Stomach (tissue), 9 donors: Measurements from ENCODE around the gene NSMCE3. TPM values are rescaled to one million over a fixed set of nuclear protein-coding genes. Genes with fewer than 3 reads are reported as not detected.

Source experiments
- DNase-seq, 2 donors: peaks; one replicate each; pipeline versions ENCODE4 v3.0.0 to v3.0.0-alpha.2; 2013 to 2019
- H3K27ac ChIP-seq, 5 donors: fragments of 200-600 bp in 4 of 5; sonication (generic) in 4 of 5; one replicate each; pipeline ENCODE4 v1.5.1; 2013 to 2019; ENCODE audit warnings: mild to moderate bottlenecking in 1 of 5, moderate library complexity in 1 of 5
- H3K27me3 ChIP-seq, 3 donors: fragments of 200-600 bp; sonication (generic); one replicate each; pipeline ENCODE4 v1.5.1; 2017 to 2019; ENCODE audit warnings: mixed run types in 1 of 3
- H3K36me3 ChIP-seq, 4 donors: fragments of 200-600 bp; sonication (generic); 1 replicate in 3 of 4; 2 replicates in 1 of 4; pipeline ENCODE4 v1.5.1; 2016 to 2019
- H3K4me1 ChIP-seq, 4 donors: fragments of 200-600 bp; sonication (generic); one replicate each; pipeline ENCODE4 v1.5.1; 2016 to 2019
- H3K4me3 ChIP-seq, 4 donors: fragments of 200-600 bp; sonication (generic) in 3 of 4; one replicate each; pipeline ENCODE4 v1.5.1; 2016 to 2019; ENCODE audit warnings: mild to moderate bottlenecking in 1 of 4
- H3K9me3 ChIP-seq, 4 donors: fragments of 200-600 bp; sonication (generic); one replicate each; pipeline ENCODE4 v1.5.1; 2016 to 2019
- CTCF ChIP-seq, 7 experiments: fragments of 450-650 bp in 4 of 7; fragments of 200-600 bp in 3 of 7; sonication (generic) in 3 of 7; IDR thresholded peaks; one replicate each; pipeline ENCODE4 v1.5.1; 2016 to 2019; ENCODE audit warnings: antibody characterized with exemption in 7 of 7, control low read depth in 2 of 7, mild to moderate bottlenecking in 1 of 7
- EP300 ChIP-seq: sonication (generic); formaldehyde crosslinking; IDR thresholded peaks from one replicate; pipeline ENCODE4 v1.6.1; 2017; ENCODE audit warnings: antibody characterized with exemption
- POLR2A ChIP-seq, 4 donors: fragments of 450-650 bp; IDR thresholded peaks; one replicate each; pipeline ENCODE4 v1.6.1; 2016; ENCODE audit warnings: antibody characterized with exemption in 4 of 4, control low read depth in 2 of 4, mild to moderate bottlenecking in 1 of 4, moderate library complexity in 1 of 4
- POLR2AphosphoS5 ChIP-seq, 3 donors: sonication (generic); formaldehyde crosslinking; IDR thresholded peaks; one replicate each; pipeline ENCODE4 v1.6.1; 2016; ENCODE audit warnings: antibody characterized with exemption in 3 of 3
- WGBS, 5 donors: extraction: QIAGEN DNeasy Blood & Tissue Kit in 3 of 5; methylation state at CpG; one replicate each; pipeline versions ENCODE4 v1.1.5 to v1.1.7; 2013 to 2018; 5-methylcytosine and 5-hydroxymethylcytosine counted together
- intact Hi-C: fragments of 100-400 bp; cut with DNase I; formaldehyde crosslinking; loops from one replicate; pipeline ENCODE4 v1.15.1; 2023; ENCODE audit warnings: low total_unique reads
- polyA plus RNA-seq, 3 donors: library from polyadenylated mRNA; stranded (reverse); fragments of 200-250 nt; gene quantifications; one replicate each; pipeline ENCODE4 v1.2.3, GENCODE V29; 2013
- total RNA-seq, 5 donors: library from RNA; depleted of rRNA; stranded (reverse); fragments of >200 nt; gene quantifications; one replicate each; pipeline versions ENCODE4 v1.1.0 to v1.2.3, GENCODE V29; 2014 to 2016
- donor health status: healthy with polysubstance abuse.
- donor health status: Bipolar disorder and iron deficiency.
- donor health status: healthy.

NSMCE3 gene
- total and polyA plus RNA-seq, 8 donors: 1.2 to 6.1 (median 4.0) TPM

GRCh38 chr15:29242456-29243242 lies 27.0 kb downstream of the NSMCE3 start:
- Histone ChIP-seq H3K27ac (no peak overlapping the region), H3K4me3 (no peak overlapping the region), H3K9me3 (no peaks in the 10 kb centered on the region), H3K27me3 (peaks cover 0 to 6% (median 0%) of the 10 kb centered on the region in 3 donors), H3K4me1 (no peaks in the 10 kb centered on the region), H3K36me3 (no peaks in the 10 kb centered on the region)
- WGBS, 5 donors: 64 to 72% (median 69%) methylated on average over 16 of the region's 16 CpGs
- intact Hi-C loops: no loop called here
- no peak for DNase-seq
- TF ChIP-seq POLR2A (IDR thresholded peaks at IDR 0.05) (no peak), CTCF (IDR thresholded peaks at IDR 0.05) (no peak), POLR2AphosphoS5 (IDR thresholded peaks at IDR 0.05) (no peak), EP300 (no peak)

GRCh38 chr15:29241207-29241606 lies 28.4 kb downstream of the NSMCE3 start:
- no peak for TF ChIP-seq POLR2A (IDR thresholded peaks at IDR 0.05)
- no peak for TF ChIP-seq CTCF (IDR thresholded peaks at IDR 0.05)
- TF ChIP-seq EP300: no peak
- TF ChIP-seq POLR2AphosphoS5 (IDR thresholded peaks at IDR 0.05): no peak
- no peak for DNase-seq
- intact Hi-C loops: no loop called here
- no peaks in the 10 kb centered on the region for H3K4me1 ChIP-seq
- no peaks in the 10 kb centered on the region for H3K9me3 ChIP-seq
- 80 to 91% (median 85%) methylated on average over 1 of the region's 1 CpG for WGBS, 5 donors
- H3K36me3 ChIP-seq: no peaks in the 10 kb centered on the region
- no peak overlapping the region for H3K4me3 ChIP-seq
- no peak overlapping the region for H3K27ac ChIP-seq
- H3K27me3 ChIP-seq: peaks cover 0 to 6% (median 0%) of the 10 kb centered on the region in 3 donors

GRCh38 chr15:29239395-29239794 lies 30.2 kb downstream of the NSMCE3 start:
- Histone ChIP-seq H3K27me3 (peaks cover 0 to 6% (median 0%) of the 10 kb centered on the region in 3 donors), H3K4me3 (no peak overlapping the region), H3K9me3 (peaks cover 0 to 14% (median 11%) of the 10 kb centered on the region in 4 donors), H3K36me3 (no peaks in the 10 kb centered on the region), H3K4me1 (no peaks in the 10 kb centered on the region), H3K27ac (no peak overlapping the region)
- intact Hi-C loops: no loop called here
- 32 to 49% (median 33%) methylated on average over 3 of the region's 3 CpGs for WGBS, 5 donors
- no peak for DNase-seq
- TF ChIP-seq EP300: no peak
- TF ChIP-seq CTCF (IDR thresholded peaks at IDR 0.05): no peak
- TF ChIP-seq POLR2AphosphoS5 (IDR thresholded peaks at IDR 0.05): no peak
- TF ChIP-seq POLR2A (IDR thresholded peaks at IDR 0.05): no peak

GRCh38 chr15:29233566-29233965 lies 36.1 kb downstream of the NSMCE3 start:
- H3K27me3 ChIP-seq: no peaks in the 10 kb centered on the region
- WGBS, 5 donors: 93 to 96% (median 95%) methylated on average over 4 of the region's 4 CpGs
- DNase-seq: no peak

More at GRCh38 chr15:29233566-29233965, 36.1 kb downstream of the NSMCE3 start:
- Histone ChIP-seq H3K4me1 (no peaks in the 10 kb centered on the region), H3K36me3 (no peaks in the 10 kb centered on the region), H3K27ac (no peak overlapping the region), H3K4me3 (no peak overlapping the region), H3K9me3 (peaks cover 0 to 17% (median 11%) of the 10 kb centered on the region in 4 donors)
- intact Hi-C loops: no loop called here
- TF ChIP-seq CTCF (IDR thresholded peaks at IDR 0.05) (no peak), POLR2A (IDR thresholded peaks at IDR 0.05) (no peak), POLR2AphosphoS5 (IDR thresholded peaks at IDR 0.05) (no peak), EP300 (no peak)
